Mammary epithelial cell (primary cell): ENCODE data around the gene UCP1.

Source experiments
- CTCF ChIP-seq, 2 donors: IDR thresholded peaks in 1 of 2; conservative IDR thresholded peaks in 1 of 2; 2 replicates each; pipeline ENCODE4 v1.5.1; 2011 to 2012; ENCODE audit warnings: inconsistent platforms in 2 of 2, low read length in 2 of 2, mild to moderate bottlenecking in 2 of 2, control low read depth in 1 of 2, low read depth in 1 of 2; ENCODE audit not compliant: insufficient read depth in 1 of 2; ENCODE audit errors: extremely low read depth in 1 of 2
- EZH2 ChIP-seq: IDR thresholded peaks from 2 replicates; pipeline ENCODE4 v1.6.1; 2012; ENCODE audit warnings: low read length, inconsistent platforms, borderline replicate concordance

- TF ChIP-seq CTCF (conservative IDR thresholded peaks at IDR 0.05 in 1 of 2, IDR thresholded peaks at IDR 0.05 in 1 of 2; ENCODE audit: extremely low read depth in 1 of 2, insufficient read depth in 1 of 2, low read depth in 1 of 2, low read length in 2 of 2), result no peak
- TF ChIP-seq EZH2, result peak; percentile 78
Observed at GRCh38 chr4:140569307-140569638, 512 bp upstream of the UCP1 start.
